ENCODE results near the gene CCNF. TPM values are rescaled to one million over a fixed set of nuclear protein-coding genes. Genes with fewer than 3 reads are reported as not detected.

The CCNF gene
- polyA plus RNA-seq, 3 donors, result 0.34 to 0.97 (median 0.68) TPM

GRCh38 chr16:2422123-2422867 lies 7.0 kb upstream of the CCNF start:
- TF ChIP-seq, protein P1, sequence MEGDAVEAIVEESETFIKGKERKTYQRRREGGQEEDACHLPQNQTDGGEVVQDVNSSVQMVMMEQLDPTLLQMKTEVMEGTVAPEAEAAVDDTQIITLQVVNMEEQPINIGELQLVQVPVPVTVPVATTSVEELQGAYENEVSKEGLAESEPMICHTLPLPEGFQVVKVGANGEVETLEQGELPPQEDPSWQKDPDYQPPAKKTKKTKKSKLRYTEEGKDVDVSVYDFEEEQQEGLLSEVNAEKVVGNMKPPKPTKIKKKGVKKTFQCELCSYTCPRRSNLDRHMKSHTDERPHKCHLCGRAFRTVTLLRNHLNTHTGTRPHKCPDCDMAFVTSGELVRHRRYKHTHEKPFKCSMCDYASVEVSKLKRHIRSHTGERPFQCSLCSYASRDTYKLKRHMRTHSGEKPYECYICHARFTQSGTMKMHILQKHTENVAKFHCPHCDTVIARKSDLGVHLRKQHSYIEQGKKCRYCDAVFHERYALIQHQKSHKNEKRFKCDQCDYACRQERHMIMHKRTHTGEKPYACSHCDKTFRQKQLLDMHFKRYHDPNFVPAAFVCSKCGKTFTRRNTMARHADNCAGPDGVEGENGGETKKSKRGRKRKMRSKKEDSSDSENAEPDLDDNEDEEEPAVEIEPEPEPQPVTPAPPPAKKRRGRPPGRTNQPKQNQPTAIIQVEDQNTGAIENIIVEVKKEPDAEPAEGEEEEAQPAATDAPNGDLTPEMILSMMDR (IDR thresholded peaks at IDR 0.05), result no peak
- H3K9me3 ChIP-seq (replicated peaks in 1 of 2; ENCODE audit: control insufficient read depth in 1 of 2, insufficient read depth in 1 of 2, low read length in 2 of 2), result no peaks in the 10 kb centered on the region
- H3K9me3 Mint-ChIP-seq, result no peaks in the 10 kb centered on the region
- no peak overlapping the region for H3K27ac ChIP-seq (ENCODE audit: low read depth in 1 of 2, low read length in 2 of 2)
- peaks cover 0 to 8% of the 10 kb centered on the region in 2 donors for H3K4me1 ChIP-seq (ENCODE audit: control insufficient read depth in 1 of 2, insufficient read depth in 2 of 2, low read length in 2 of 2)
- H3K79me2 ChIP-seq (ENCODE audit: insufficient read depth, low read length), result no peaks in the 10 kb centered on the region
- no peak overlapping the region for H3K4me3 ChIP-seq (replicated peaks in 1 of 3; ENCODE audit: low read depth in 2 of 3, low read length in 3 of 3)
- H4K20me1 ChIP-seq (ENCODE audit: insufficient read depth, low read length), result no peaks in the 10 kb centered on the region
- no peak overlapping the region for H3K9ac ChIP-seq (ENCODE audit: insufficient read depth, low read length, poor library complexity, severe bottlenecking)
- intact Hi-C loops (cut with micrococcal nuclease), result loop anchor here in 1 of 2 donors (10.0 kb wide), 1 partner anchor 53 kb away; the partner anchor contains the start of genes NTN3 and TBC1D24
- WGBS (ENCODE audit: insufficient coverage), result 94% methylated on average over 5 of the region's 7 CpGs
- no peak overlapping the region for H3K4me2 ChIP-seq (replicated peaks; ENCODE audit: extremely low read depth, low read length, poor library complexity, severe bottlenecking)
- H3K27me3 ChIP-seq (ENCODE audit: control insufficient read depth in 2 of 2, insufficient read depth in 2 of 2, low read length in 2 of 2), result no peaks in the 10 kb centered on the region
- H3K4me3 Mint-ChIP-seq, result no peak overlapping the region
- no peaks in the 10 kb centered on the region for H3K36me3 ChIP-seq (replicated peaks in 1 of 2; ENCODE audit: control insufficient read depth in 1 of 2, insufficient read depth in 2 of 2, low read length in 2 of 2)
- no peak overlapping the region for H2AFZ ChIP-seq (ENCODE audit: insufficient read depth, low read depth, low read length, poor library complexity, severe bottlenecking)
- H3K36me3 Mint-ChIP-seq, result peaks cover 0 to under 1% of the 10 kb centered on the region in 2 donors
- no peak for DNase-seq
- no peak overlapping the region for H3K27ac Mint-ChIP-seq
- H3K4me1 Mint-ChIP-seq, result peaks cover 11% of the 10 kb centered on the region
- peaks cover 3 to 7% (median 5%) of the 10 kb centered on the region in 3 donors for H3K27me3 Mint-ChIP-seq (ENCODE audit: low read depth in 3 of 3)

GRCh38 chr16:2424061-2425007 lies 4.9 kb upstream of the CCNF start:
- no peaks in the 10 kb centered on the region for H4K20me1 ChIP-seq (ENCODE audit: insufficient read depth, low read length)
- Mint-ChIP-seq H3K27ac (no peak overlapping the region), H3K27me3 (ENCODE audit: low read depth in 3 of 3) (peaks cover 3 to 7% (median 4%) of the 10 kb centered on the region in 3 donors), H3K9me3 (no peaks in the 10 kb centered on the region), H3K4me3 (no peak overlapping the region), H3K36me3 (peaks cover 0 to 1% of the 10 kb centered on the region in 2 donors), H3K4me1 (peaks cover 26% of the 10 kb centered on the region)
- H3K9ac ChIP-seq (ENCODE audit: insufficient read depth, low read length, poor library complexity, severe bottlenecking), result no peak overlapping the region
- no peaks in the 10 kb centered on the region for H3K36me3 ChIP-seq (replicated peaks in 1 of 2; ENCODE audit: control insufficient read depth in 1 of 2, insufficient read depth in 2 of 2, low read length in 2 of 2)
- 97% methylated on average over 15 of the region's 25 CpGs for WGBS (ENCODE audit: insufficient coverage)
- H3K4me3 ChIP-seq (replicated peaks in 1 of 3; ENCODE audit: low read depth in 2 of 3, low read length in 3 of 3), result no peak overlapping the region
- intact Hi-C loops (cut with micrococcal nuclease), result loop anchor here (5.0 to 10.0 kb wide), 4 partner anchors 38 to 82 kb away; partner anchors contain the start of genes ABCA3 (in 1 of the 2), NTN3 (in 1 of the 2), TBC1D24 (in 1 of the 2) and TEDC2 (in 1 of the 2)
- H3K4me1 ChIP-seq (ENCODE audit: control insufficient read depth in 1 of 2, insufficient read depth in 2 of 2, low read length in 2 of 2), result peaks cover 7 to 18% of the 10 kb centered on the region in 2 donors
- no peaks in the 10 kb centered on the region for H3K79me2 ChIP-seq (ENCODE audit: insufficient read depth, low read length)
- H3K4me2 ChIP-seq (replicated peaks; ENCODE audit: extremely low read depth, low read length, poor library complexity, severe bottlenecking), result no peak overlapping the region
- no peak overlapping the region for H3K27ac ChIP-seq (ENCODE audit: low read depth in 1 of 2, low read length in 2 of 2)
- TF ChIP-seq, protein P1 (IDR thresholded peaks at IDR 0.05), result no peak
- H2AFZ ChIP-seq (ENCODE audit: insufficient read depth, low read depth, low read length, poor library complexity, severe bottlenecking), result no peak overlapping the region
- no peak for DNase-seq
- no peaks in the 10 kb centered on the region for H3K9me3 ChIP-seq (replicated peaks in 1 of 2; ENCODE audit: control insufficient read depth in 1 of 2, insufficient read depth in 1 of 2, low read length in 2 of 2)
- H3K27me3 ChIP-seq (ENCODE audit: control insufficient read depth in 2 of 2, insufficient read depth in 2 of 2, low read length in 2 of 2), result no peaks in the 10 kb centered on the region

Data from CD14-positive monocyte (primary cell).